H1 (cell line): ENCODE measurements around the gene FOXI2. TPM values are rescaled to one million over a fixed set of nuclear protein-coding genes. Genes with fewer than 3 reads are reported as not detected.

Experiments
- CTCF ChIA-PET: fragments of 300-600 bp; sonication (Branson Sonifier 250); formaldehyde crosslinking; loops from one replicate; lab custom pipeline; 2021; ENCODE audit not compliant: partially characterized antibody; lab: Charles Lee
- POLR2A ChIA-PET: fragments of 300-600 bp; sonication (Branson Sonifier 250); formaldehyde crosslinking; loops from one replicate; lab custom pipeline; 2021; ENCODE audit warnings: inconsistent platforms; ENCODE audit not compliant: partially characterized antibody; lab: Charles Lee
- DNase-seq, 2 experiments: peaks; one replicate each; pipeline versions ENCODE4 v3.0.0 to v3.0.0-alpha.2; 2010 to 2022; ENCODE audit warnings: low spot score in 2 of 2, low read depth in 1 of 2, mixed read lengths in 1 of 2
- FAIRE-seq: peaks from 2 replicates; lab custom pipeline; 2011; peaks lifted over from hg19 to GRCh38; lab: Jason Lieb, UNC
- H2AFZ ChIP-seq: 2 replicates; pipeline ENCODE4 v1.8.1; 2012; ENCODE audit warnings: low read length, inconsistent platforms
- H2AK5ac ChIP-seq: 2 replicates; pipeline ENCODE4 v1.6.1; 2013; ENCODE audit warnings: low read depth, low read length
- H2BK120ac ChIP-seq: replicated peaks from 2 replicates; pipeline ENCODE3; 2013; ENCODE audit warnings: low read depth, low read length, inconsistent platforms
- H2BK12ac ChIP-seq: 2 replicates; pipeline ENCODE4 v1.6.1; 2013; ENCODE audit warnings: low read depth, low read length
- H2BK15ac ChIP-seq: 2 replicates; pipeline ENCODE4 v1.6.1; 2013; ENCODE audit warnings: low read length
- H2BK20ac ChIP-seq: 2 replicates; pipeline ENCODE4 v1.6.1; 2013; ENCODE audit warnings: low read length
- H2BK5ac ChIP-seq: 2 replicates; pipeline ENCODE4 v1.6.1; 2013; ENCODE audit warnings: low read depth, low read length
- H3K14ac ChIP-seq: 2 replicates; pipeline ENCODE4 v1.6.1; 2013; ENCODE audit warnings: inconsistent platforms; ENCODE audit not compliant: insufficient read length
- H3K18ac ChIP-seq: 2 replicates; pipeline ENCODE4 v1.6.1; 2013; ENCODE audit warnings: low read length; ENCODE audit errors: extremely low read depth
- H3K23ac ChIP-seq: 2 replicates; pipeline ENCODE4 v1.6.1; 2013; ENCODE audit warnings: inconsistent platforms; ENCODE audit not compliant: insufficient read length
- H3K23me2 ChIP-seq: 2 replicates; pipeline ENCODE4 v1.6.1; 2013; ENCODE audit warnings: low read depth, low read length
- H3K27ac ChIP-seq: 2 replicates; pipeline ENCODE4 v1.6.1; 2011; ENCODE audit warnings: low read depth, low read length, inconsistent platforms
- H3K27me3 ChIP-seq, 4 experiments: replicated peaks in 1 of 4; 1 replicate in 1 of 4; 2 replicates in 3 of 4; pipeline versions ENCODE4 v1.6.1 to v1.8.1; 2011 to 2013; ENCODE audit warnings: low read length in 3 of 4, mild to moderate bottlenecking in 3 of 4, inconsistent platforms in 2 of 4, mixed read lengths in 2 of 4, moderate library complexity in 1 of 4; ENCODE audit not compliant: control insufficient read depth in 3 of 4, insufficient read depth in 3 of 4; ENCODE audit errors: extremely low read depth in 1 of 4
- H3K36me3 ChIP-seq, 4 experiments: 2 replicates each; pipeline versions ENCODE4 v1.6.1 to v1.8.1; 2011 to 2013; ENCODE audit warnings: mild to moderate bottlenecking in 4 of 4, low read length in 3 of 4, moderate library complexity in 2 of 4, control low read depth in 1 of 4, inconsistent platforms in 1 of 4; ENCODE audit not compliant: insufficient read depth in 4 of 4, control insufficient read depth in 2 of 4
- H3K4ac ChIP-seq: replicated peaks from 2 replicates; pipeline ENCODE3; 2013; ENCODE audit warnings: low read length, low read depth, mixed read lengths, inconsistent platforms; ENCODE audit not compliant: insufficient read length
- H3K4me1 ChIP-seq, 4 experiments: replicated peaks in 1 of 4; 1 replicate in 1 of 4; 2 replicates in 3 of 4; pipeline versions ENCODE4 v1.6.1 to v1.8.1; 2011 to 2013; ENCODE audit warnings: low read length in 3 of 4, inconsistent platforms in 2 of 4, mixed read lengths in 1 of 4; ENCODE audit not compliant: insufficient read depth in 4 of 4, control insufficient read depth in 3 of 4
- H3K4me2 ChIP-seq, 2 experiments: 2 replicates each; pipeline versions ENCODE4 v1.6.1 to v1.8.1; 2011 to 2013; ENCODE audit warnings: low read depth in 2 of 2, low read length in 2 of 2, control low read depth in 1 of 2, inconsistent platforms in 1 of 2, mild to moderate bottlenecking in 1 of 2; ENCODE audit not compliant: insufficient read depth in 1 of 2
- H3K4me3 ChIP-seq, 4 experiments: fragments of 200-600, 300-600 bp in 1 of 4; sonication (generic), shearing (Covaris generic), sonication (Bioruptor Twin) in 1 of 4; 2 replicates each; pipeline versions ENCODE4 v1.5.1 to v1.8.1; 2011 to 2016; ENCODE audit warnings: low read length in 4 of 4, low read depth in 3 of 4, control low read depth in 2 of 4, inconsistent platforms in 2 of 4, mild to moderate bottlenecking in 2 of 4, mixed read lengths in 1 of 4, moderate library complexity in 1 of 4; ENCODE audit not compliant: insufficient read depth in 2 of 4; ENCODE audit errors: extremely low read depth in 1 of 4
- H3K56ac ChIP-seq: replicated peaks from 2 replicates; pipeline ENCODE3; 2013; ENCODE audit warnings: low read depth, mild to moderate bottlenecking, mixed read lengths, low read length, inconsistent platforms; ENCODE audit not compliant: insufficient read length
- H3K79me1 ChIP-seq: 2 replicates; pipeline ENCODE4 v1.6.1; 2013; ENCODE audit warnings: low read depth, low read length, control low read depth
- H3K79me2 ChIP-seq, 2 experiments: 2 replicates each; pipeline versions ENCODE4 v1.6.1 to v1.8.1; 2012 to 2013; ENCODE audit warnings: low read length in 2 of 2, mild to moderate bottlenecking in 2 of 2, inconsistent platforms in 1 of 2; ENCODE audit not compliant: insufficient read depth in 2 of 2, control insufficient read depth in 1 of 2
- H3K9ac ChIP-seq, 4 experiments: replicated peaks in 1 of 4; 1 replicate in 1 of 4; 2 replicates in 3 of 4; pipeline versions ENCODE4 v1.6.1 to v1.8.1; 2011 to 2013; ENCODE audit warnings: low read depth in 3 of 4, low read length in 3 of 4, control low read depth in 2 of 4, mild to moderate bottlenecking in 2 of 4, moderate library complexity in 2 of 4, inconsistent platforms in 1 of 4; ENCODE audit errors: extremely low read depth in 1 of 4
- H3K9me3 ChIP-seq, 2 experiments: 2 replicates each; pipeline versions ENCODE4 v1.6.1 to v1.8.1; 2012 to 2013; ENCODE audit warnings: mild to moderate bottlenecking in 2 of 2, moderate library complexity in 2 of 2, control low read depth in 1 of 2, inconsistent platforms in 1 of 2, low read depth in 1 of 2, low read length in 1 of 2, mixed read lengths in 1 of 2; ENCODE audit not compliant: insufficient read depth in 2 of 2
- H4K20me1 ChIP-seq, 2 experiments: replicated peaks in 1 of 2; 2 replicates each; pipeline versions ENCODE3 to v1.8.1; 2011 to 2013; ENCODE audit warnings: inconsistent platforms in 2 of 2, low read length in 2 of 2, mild to moderate bottlenecking in 1 of 2; ENCODE audit not compliant: insufficient read depth in 2 of 2, control insufficient read depth in 1 of 2
- H4K5ac ChIP-seq: 2 replicates; pipeline ENCODE4 v1.6.1; 2013; ENCODE audit warnings: low read length, low read depth, mixed read lengths, inconsistent platforms; ENCODE audit not compliant: insufficient read length
- H4K8ac ChIP-seq: 2 replicates; pipeline ENCODE4 v1.8.0; 2013; ENCODE audit warnings: mild to moderate bottlenecking, moderate library complexity, low read length, inconsistent platforms; ENCODE audit not compliant: insufficient read depth; ENCODE audit errors: extremely low read depth
- H4K91ac ChIP-seq: replicated peaks from 2 replicates; pipeline ENCODE3; 2013; ENCODE audit warnings: low read length, mixed read lengths, inconsistent platforms; ENCODE audit not compliant: insufficient read length
- BCL11A ChIP-seq, 2 experiments: IDR thresholded peaks; one replicate each; pipeline ENCODE4 v1.6.1; 2011; ENCODE audit warnings: low read depth in 2 of 2, low read length in 2 of 2, mild to moderate bottlenecking in 2 of 2
- CHD1 ChIP-seq: IDR thresholded peaks from 2 replicates; pipeline ENCODE4 v1.6.1; 2012; ENCODE audit warnings: low read depth, low read length, improper control_type of control experiment
- GTF2F1 ChIP-seq: IDR thresholded peaks from 2 replicates; pipeline ENCODE4 v1.6.1; 2012; ENCODE audit warnings: low read depth, low read length, improper control_type of control experiment, borderline replicate concordance
- POLR2AphosphoS5 ChIP-seq: IDR thresholded peaks from 2 replicates; pipeline ENCODE4 v1.6.1; 2011; ENCODE audit warnings: low read depth, low read length
- RAD21 ChIP-seq, 2 experiments: IDR thresholded peaks in 1 of 2; conservative IDR thresholded peaks in 1 of 2; 2 replicates each; pipeline ENCODE4 v1.6.1; 2011; ENCODE audit warnings: low read depth in 2 of 2, low read length in 2 of 2, improper control_type of control experiment in 1 of 2, inconsistent platforms in 1 of 2, mild to moderate bottlenecking in 1 of 2, moderate library complexity in 1 of 2
- RNF2 ChIP-seq: fragments of 200-900, 300-1000 bp; sonication (generic); IDR thresholded peaks from 2 replicates; pipeline ENCODE4 v1.7.1; 2016; ENCODE audit warnings: borderline replicate concordance, low read depth, mild to moderate bottlenecking, antibody characterized with exemption, low read length; ENCODE audit not compliant: poor library complexity, severe bottlenecking; ENCODE audit errors: missing control alignments
- SUZ12 ChIP-seq: fragments of 200-600 bp; sonication (generic); IDR thresholded peaks from 2 replicates; pipeline ENCODE4 v1.6.1; 2012; ENCODE audit warnings: mild to moderate bottlenecking, inconsistent platforms, low read length, moderate library complexity, mixed read lengths
- TCF12 ChIP-seq: IDR thresholded peaks from 2 replicates; pipeline ENCODE4 v1.6.1; 2011; ENCODE audit warnings: low read depth, mild to moderate bottlenecking, low read length
- WGBS, 2 experiments: shearing (Covaris generic) in 1 of 2; methylation state at CpG; one replicate each; pipeline versions ENCODE4 v1.1.6 to v1.1.7; 2013 to 2015; ENCODE audit warnings: low lambda C conversion rate in 2 of 2, mixed read lengths in 2 of 2, inconsistent platforms in 1 of 2, low coverage in 1 of 2, missing lambda C conversion rate in 1 of 2; ENCODE audit not compliant: insufficient replicate concordance in 2 of 2, insufficient coverage in 1 of 2, insufficient read length in 1 of 2; ENCODE audit errors: extremely low coverage in 1 of 2, missing lambda C conversion rate in 1 of 2; 5-methylcytosine and 5-hydroxymethylcytosine counted together
- polyA plus RNA-seq, 7 experiments: library from polyadenylated mRNA; depleted of rRNA in 3 of 7; stranded (reverse) in 5 of 7; unstranded in 2 of 7; fragments of >200 nt in 5 of 7; fragments of 200-250 nt in 2 of 7; gene quantifications; 1 replicate in 5 of 7; 2 replicates in 1 of 7; 4 replicates in 1 of 7; pipeline versions ENCODE4 v1.2.1 to v1.2.3, GENCODE V29; 2011 to 2013; ENCODE audit warnings: missing spikeins in 2 of 7, mixed read lengths in 2 of 7
- total RNA-seq: library from RNA; stranded (reverse); fragmentation: NEBNext Ultra II Directional; extraction: Animal tissue kit (Norgen Biotek cat#: 25700); gene quantifications from 2 replicates; pipeline ENCODE4 v1.2.1, GENCODE V29; 2021
- TF ChIP-seq, protein P1 (sequence below): IDR thresholded peaks from 2 replicates; pipeline ENCODE4 v1.6.1; 2012; ENCODE audit warnings: inconsistent platforms
- TF ChIP-seq, protein P2 (sequence below), 3 experiments: IDR thresholded peaks; 1 replicate in 2 of 3; 2 replicates in 1 of 3; pipeline versions ENCODE4 v1.5.1 to v1.6.1; 2011; ENCODE audit warnings: low read length in 3 of 3, mild to moderate bottlenecking in 3 of 3, inconsistent platforms in 2 of 3, low read depth in 1 of 3, moderate library complexity in 1 of 3; ENCODE audit not compliant: insufficient read depth in 1 of 3; ENCODE audit errors: control extremely low read depth in 1 of 3

The FOXI2 gene
- total and polyA plus RNA-seq, 2 of the 8 experiments (the other 6 are each of a cell fraction or from before 2014, with no cell fraction given), result 1.0 TPM

DNA sequence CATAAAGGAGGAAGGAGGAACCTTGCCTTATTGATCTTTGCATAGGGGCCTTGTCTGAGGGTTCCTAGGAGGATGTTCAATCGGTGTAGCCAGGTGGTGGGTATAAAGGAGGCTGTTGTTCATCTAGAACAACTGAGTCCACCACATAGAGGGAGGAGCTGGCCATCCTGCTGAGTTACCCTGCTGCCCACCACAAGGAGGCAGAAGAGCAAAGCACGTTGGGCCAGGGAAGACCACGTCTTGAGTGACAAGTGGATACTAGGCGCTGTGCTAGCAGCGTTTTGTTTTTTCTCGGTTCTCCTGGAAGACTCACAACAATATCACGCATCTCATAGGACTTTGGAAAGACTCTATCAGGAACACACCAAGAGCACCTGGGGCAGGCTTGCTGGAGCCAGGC, 20.0 kb downstream of the FOXI2 start:
- Histone ChIP-seq H4K5ac (no peak overlapping the region), H2BK5ac (no peak overlapping the region), H2BK120ac (no peak overlapping the region), H2AK5ac (no peak overlapping the region), H3K9ac (no peak overlapping the region), H3K36me3 (no peaks in the 10 kb centered on the region), H2BK20ac (no peak overlapping the region), H3K27me3 (no peaks in the 10 kb centered on the region), H2AFZ (no peak overlapping the region), H3K4me3 (no peak overlapping the region), H3K79me1 (no peaks in the 10 kb centered on the region), H3K4me2 (no peak overlapping the region), H3K79me2 (no peaks in the 10 kb centered on the region), H4K20me1 (no peaks in the 10 kb centered on the region), H3K14ac (no peak overlapping the region), H3K9me3 (peaks cover 0 to 7% of the 10 kb centered on the region in 2 experiments; a peak in 3 of 4 replicates), H3K23me2 (no peaks in the 10 kb centered on the region; the same call in 1 of the 2 replicates), H3K56ac (no peak overlapping the region), H3K27ac (no peak overlapping the region), H4K91ac (no peak overlapping the region), H2BK15ac (no peak overlapping the region), H3K4ac (no peak overlapping the region), H3K4me1 (no peaks in the 10 kb centered on the region), H3K23ac (no peak overlapping the region), H3K18ac (no peak overlapping the region), H4K8ac (no peak overlapping the region), H2BK12ac (no peak overlapping the region)
- no peak for DNase-seq
- 96% methylated on average over 7 of the region's 7 CpGs; no CpG with 5 or more reads in 1 of the 2 experiments for WGBS, 2 experiments
- ChIA-PET CTCF (interaction anchor here (0.8 to 6.3 kb wide), 11 partner anchors 9 to 108 kb away, joined by 3 to 54 read pairs (median 6); no protein-coding TSS in a partner anchor), POLR2A (no interaction called here)
- no peak for FAIRE-seq
- TF ChIP-seq SUZ12 (no peak), GTF2F1 (no peak), CHD1 (no peak), BCL11A (IDR thresholded peaks at IDR 0.05; ENCODE audit: low read depth in 2 of 2, low read length in 2 of 2) (no peak), RNF2 (no peak), POLR2AphosphoS5 (no peak), TCF12 (no peak), RAD21 (IDR thresholded peaks at IDR 0.05 in 1 of 2, conservative IDR thresholded peaks at IDR 0.05 in 1 of 2; ENCODE audit: low read depth in 2 of 2, low read length in 2 of 2) (peak; percentile 40 to 53; a peak in 3 of 4 replicates)
- TF ChIP-seq, protein P1, sequence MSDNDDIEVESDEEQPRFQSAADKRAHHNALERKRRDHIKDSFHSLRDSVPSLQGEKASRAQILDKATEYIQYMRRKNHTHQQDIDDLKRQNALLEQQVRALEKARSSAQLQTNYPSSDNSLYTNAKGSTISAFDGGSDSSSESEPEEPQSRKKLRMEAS, result no peak
- TF ChIP-seq, protein P2, sequence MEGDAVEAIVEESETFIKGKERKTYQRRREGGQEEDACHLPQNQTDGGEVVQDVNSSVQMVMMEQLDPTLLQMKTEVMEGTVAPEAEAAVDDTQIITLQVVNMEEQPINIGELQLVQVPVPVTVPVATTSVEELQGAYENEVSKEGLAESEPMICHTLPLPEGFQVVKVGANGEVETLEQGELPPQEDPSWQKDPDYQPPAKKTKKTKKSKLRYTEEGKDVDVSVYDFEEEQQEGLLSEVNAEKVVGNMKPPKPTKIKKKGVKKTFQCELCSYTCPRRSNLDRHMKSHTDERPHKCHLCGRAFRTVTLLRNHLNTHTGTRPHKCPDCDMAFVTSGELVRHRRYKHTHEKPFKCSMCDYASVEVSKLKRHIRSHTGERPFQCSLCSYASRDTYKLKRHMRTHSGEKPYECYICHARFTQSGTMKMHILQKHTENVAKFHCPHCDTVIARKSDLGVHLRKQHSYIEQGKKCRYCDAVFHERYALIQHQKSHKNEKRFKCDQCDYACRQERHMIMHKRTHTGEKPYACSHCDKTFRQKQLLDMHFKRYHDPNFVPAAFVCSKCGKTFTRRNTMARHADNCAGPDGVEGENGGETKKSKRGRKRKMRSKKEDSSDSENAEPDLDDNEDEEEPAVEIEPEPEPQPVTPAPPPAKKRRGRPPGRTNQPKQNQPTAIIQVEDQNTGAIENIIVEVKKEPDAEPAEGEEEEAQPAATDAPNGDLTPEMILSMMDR (IDR thresholded peaks at IDR 0.05; ENCODE audit: control extremely low read depth in 1 of 3, insufficient read depth in 1 of 3, low read depth in 1 of 3, low read length in 3 of 3), result peak; percentile 31 to 61 (median 61)
